HuH-7 (cell line): ENCODE results near the gene CREB3L2.
A peak's percentile ranks its signal among the peaks of the same experiment; 100 is the strongest.
"Not testable (repeated sequence)": the region's sequence is repeated elsewhere in the genome, so short reads cannot be mapped to it uniquely, and the experiment has no call there.

Experiments used
- DNase-seq: peaks from one replicate; pipeline ENCODE4 v3.0.0; 2011; ENCODE audit warnings: low spot score

The CREB3L2 gene

GRCh38 chr7:137931823-137932222 is 70.1 kb downstream of the CREB3L2 start:
- peak; percentile 55 for DNase-seq

GRCh38 chr7:137930581-137930980 is 71.3 kb downstream of the CREB3L2 start:
- DNase-seq: no peak

GRCh38 chr7:137928626-137929025 is 73.3 kb downstream of the CREB3L2 start:
- no peak for DNase-seq

GRCh38 chr7:137927386-137927785 is 74.5 kb downstream of the CREB3L2 start:
- no peak for DNase-seq

- not testable (repeated sequence) for DNase-seq
Measured at GRCh38 chr7:137926206-137926605, 75.7 kb downstream of the CREB3L2 start.

GRCh38 chr7:137925754-137926153 is 76.1 kb downstream of the CREB3L2 start:
- DNase-seq: no peak

GRCh38 chr7:137925091-137925490 is 76.8 kb downstream of the CREB3L2 start:
- DNase-seq: no peak

GRCh38 chr7:137923380-137923779 is 78.5 kb downstream of the CREB3L2 start:
- DNase-seq: no peak

- no peak for DNase-seq
Measured at GRCh38 chr7:137920637-137921399, 81.1 kb downstream of the CREB3L2 start.

GRCh38 chr7:137919987-137920386 is 81.9 kb downstream of the CREB3L2 start:
- no peak for DNase-seq

GRCh38 chr7:137916980-137917645 is 84.8 kb downstream of the CREB3L2 start:
- DNase-seq: no peak

GRCh38 chr7:137916564-137916963 is 85.3 kb downstream of the CREB3L2 start:
- no peak for DNase-seq

- DNase-seq: no peak
Measured at GRCh38 chr7:137915266-137915665, 86.6 kb downstream of the CREB3L2 start.

- no peak for DNase-seq
Measured at GRCh38 chr7:137913985-137914384, 87.9 kb downstream of the CREB3L2 start.

- DNase-seq: no peak
Measured at GRCh38 chr7:137909042-137909441, 92.8 kb downstream of the CREB3L2 start.

- no peak for DNase-seq
Measured at GRCh38 chr7:137908106-137908505, 93.8 kb downstream of the CREB3L2 start.

GRCh38 chr7:137906636-137907035 is 95.2 kb downstream of the CREB3L2 start:
- not testable (repeated sequence) for DNase-seq

- DNase-seq: no peak
Measured at GRCh38 chr7:137904833-137905232, 97.1 kb downstream of the CREB3L2 start.

GRCh38 chr7:137903382-137904169 is 98.3 kb downstream of the CREB3L2 start:
- DNase-seq: peak; percentile 68

GRCh38 chr7:137900137-137900536 is 101.7 kb downstream of the CREB3L2 start:
- DNase-seq: no peak

GRCh38 chr7:137898839-137899721 is 102.8 kb downstream of the CREB3L2 start:
- peak; percentile 85 for DNase-seq
